GM12878 (cell line): ENCODE measurements around the gene MRM1. TPM values are rescaled to one million over a fixed set of nuclear protein-coding genes. Genes with fewer than 3 reads are reported as not detected.

ENCODE experiments used
- ATAC-seq: fragments of 200-7000 bp; cut with Tn5 transposase; 3 replicates; pipeline ENCODE4 v1.9.1; 2020; ENCODE audit warnings: mild to moderate bottlenecking, moderate library complexity
- BruUV-seq: library from RNA; stranded (reverse); fragments of 400-500 nt; replicated peaks from 2 replicates; lab custom pipeline; 2021; lab: Mats Ljungman, UMichigan
- CTCF ChIA-PET: fragments of 300-600 bp; sonication (Branson Sonifier 250); formaldehyde crosslinking; extraction: SDS; loops from one replicate; lab custom pipeline; 2021; ENCODE audit warnings: inconsistent platforms; lab: Yijun Ruan, JAX
- POLR2A ChIA-PET: fragments of 350-600 bp; formaldehyde crosslinking; extraction: SDS; loops from one replicate; lab custom pipeline; 2021; ENCODE audit warnings: inconsistent platforms; lab: Charles Lee
- RAD21 ChIA-PET: fragments of 300-600 bp; sonication (Branson Sonifier 250); formaldehyde crosslinking; loops from one replicate; lab custom pipeline; 2023; ENCODE audit warnings: antibody characterized with exemption; ENCODE audit not compliant: unreplicated experiment; lab: Charles Lee
- SMC1A ChIA-PET: fragments of 300-600 bp; sonication (Branson Sonifier 250); formaldehyde crosslinking; loops from one replicate; lab custom pipeline; 2023; ENCODE audit not compliant: unreplicated experiment, uncharacterized antibody; lab: Charles Lee
- DNase-seq: peaks from one replicate; pipeline ENCODE4 v3.0.0-alpha.2; 2011; ENCODE audit warnings: low read depth, low spot score
- FAIRE-seq: peaks from 3 replicates; lab custom pipeline; 2011; peaks lifted over from hg19 to GRCh38; lab: Jason Lieb, UNC
- H2AFZ ChIP-seq: 2 replicates; pipeline ENCODE4 v1.6.0; 2011; ENCODE audit warnings: low read depth, low read length, control low read depth; ENCODE audit not compliant: control insufficient read depth
- H3K27ac ChIP-seq: 2 replicates; pipeline ENCODE4 v1.5.1; 2011; ENCODE audit warnings: control low read depth; ENCODE audit not compliant: control insufficient read depth, insufficient read depth
- H3K27me3 ChIP-seq, 2 experiments: replicated peaks in 1 of 2; 2 replicates each; pipeline versions ENCODE4 v1.6.0 to v1.6.1; 2011; ENCODE audit warnings: low read length in 1 of 2; ENCODE audit not compliant: control insufficient read depth in 2 of 2, insufficient read depth in 2 of 2
- H3K36me3 ChIP-seq, 2 experiments: 2 replicates each; pipeline ENCODE4 v1.5.1; 2011; ENCODE audit warnings: low read length in 1 of 2; ENCODE audit not compliant: control insufficient read depth in 2 of 2, insufficient read depth in 2 of 2
- H3K4me1 ChIP-seq: 2 replicates; pipeline ENCODE4 v1.6.1; 2011; ENCODE audit warnings: mild to moderate bottlenecking, low read length, moderate library complexity, mixed read lengths; ENCODE audit not compliant: control insufficient read depth, insufficient read depth
- H3K4me2 ChIP-seq: 2 replicates; pipeline ENCODE4 v1.6.0; 2011; ENCODE audit warnings: control low read depth; ENCODE audit not compliant: control insufficient read depth, insufficient read depth
- H3K4me3 ChIP-seq: fragments of 200-600 bp; sonication (generic); 2 replicates; pipeline ENCODE4 v1.5.1; 2016
- H3K79me2 ChIP-seq: 2 replicates; pipeline ENCODE4 v1.6.0; 2011; ENCODE audit warnings: low read length; ENCODE audit not compliant: control insufficient read depth, insufficient read depth
- H3K9ac ChIP-seq: 2 replicates; pipeline ENCODE4 v1.8.0; 2011; ENCODE audit warnings: low read length, control low read depth, mixed read lengths; ENCODE audit not compliant: control insufficient read depth, insufficient read depth
- H3K9me3 ChIP-seq: replicated peaks from 3 replicates; pipeline ENCODE4 v1.5.1; 2011; ENCODE audit warnings: mild to moderate bottlenecking, low read length; ENCODE audit not compliant: control insufficient read depth, insufficient read depth
- H4K20me1 ChIP-seq: 2 replicates; pipeline ENCODE4 v1.6.0; 2011; ENCODE audit not compliant: control insufficient read depth, insufficient read depth
- ATF3 ChIP-seq: IDR thresholded peaks from 2 replicates; pipeline ENCODE4 v1.6.1; 2011; ENCODE audit warnings: low read depth, mild to moderate bottlenecking, low read length, moderate library complexity, borderline replicate concordance; ENCODE audit errors: extremely low read depth
- CHD2 ChIP-seq: IDR thresholded peaks from 2 replicates; pipeline ENCODE4 v1.6.1; 2011; ENCODE audit warnings: low read depth, low read length, improper control_type of control experiment, borderline replicate concordance
- CREB1 ChIP-seq: IDR thresholded peaks from 2 replicates; pipeline ENCODE4 v1.6.1; 2012; ENCODE audit warnings: low read depth, mild to moderate bottlenecking, inconsistent platforms
- E2F8 ChIP-seq: fragments of 450-650 bp; IDR thresholded peaks from 2 replicates; pipeline ENCODE4 v1.6.1; 2018; ENCODE audit warnings: mild to moderate bottlenecking, low read depth, moderate library complexity; ENCODE audit not compliant: partially characterized antibody
- EED ChIP-seq: sonication (generic); IDR thresholded peaks from 2 replicates; pipeline ENCODE4 v1.6.1; 2016; ENCODE audit warnings: antibody characterized with exemption, low read depth
- EGR1 ChIP-seq, 2 experiments: IDR thresholded peaks; 1 replicate in 1 of 2; 2 replicates in 1 of 2; pipeline ENCODE4 v1.6.1; 2011 to 2012; ENCODE audit warnings: low read depth in 2 of 2, low read length in 2 of 2, borderline replicate concordance in 1 of 2, mild to moderate bottlenecking in 1 of 2, moderate library complexity in 1 of 2
- GATAD2B ChIP-seq: fragments of 450-650 bp; conservative IDR thresholded peaks from 2 replicates; pipeline ENCODE4 v1.6.1; 2017; ENCODE audit warnings: low read depth, mild to moderate bottlenecking, moderate library complexity
- MXI1 ChIP-seq: fragments of 150-350 bp; IDR thresholded peaks from 2 replicates; pipeline ENCODE4 v1.6.1; 2011; ENCODE audit warnings: low read depth, mild to moderate bottlenecking, inconsistent platforms, low read length, improper control_type of control experiment
- MYC ChIP-seq: IDR thresholded peaks from 2 replicates; pipeline ENCODE4 v1.6.1; 2011; ENCODE audit warnings: mild to moderate bottlenecking, low read length, moderate library complexity, inconsistent platforms; ENCODE audit not compliant: insufficient read depth, insufficient replicate concordance, insufficient read length, severe bottlenecking
- SMAD1 ChIP-seq: fragments of 450-650 bp; IDR thresholded peaks from 2 replicates; pipeline ENCODE4 v1.6.1; 2018; ENCODE audit warnings: mild to moderate bottlenecking, low read depth; ENCODE audit not compliant: partially characterized antibody
- WGBS: methylation state at CpG from one replicate; pipeline ENCODE4 v1.1.6; 2016; ENCODE audit warnings: low lambda C conversion rate; ENCODE audit not compliant: insufficient replicate concordance, insufficient coverage; ENCODE audit errors: missing lambda C conversion rate; 5-methylcytosine and 5-hydroxymethylcytosine counted together
- in situ Hi-C: fragments of 300-500 bp; cut with MboI; formaldehyde crosslinking; loops from 9 replicates; pipeline ENCODE4 v1.14.3; 2018; ENCODE audit warnings: mixed read lengths
- intact Hi-C: fragments of 100-400 bp; cut with micrococcal nuclease; formaldehyde crosslinking; loops from one replicate; pipeline ENCODE4 v1.14.2; 2022; ENCODE audit not compliant: unreplicated experiment
- polyA plus RNA-seq, 11 experiments: library from polyadenylated mRNA; depleted of rRNA in 4 of 11; unstranded in 6 of 11; stranded (reverse) in 5 of 11; fragments of >200 nt; fragmentation: Nextera tagmentation in 4 of 11; fragmentation: Illumina TruSeq in 1 of 11; extraction: Ambion mirVana in 4 of 11; extraction: Trizol in 1 of 11; gene quantifications; 1 replicate in 1 of 11; 2 replicates in 10 of 11; pipeline versions ENCODE4 v1.2.1 to v1.2.3, GENCODE V29; 2011 to 2016; ENCODE audit warnings: inconsistent platforms in 2 of 11, missing spikeins in 2 of 11, low read depth in 1 of 11
- total RNA-seq, 4 experiments: library from RNA; depleted of rRNA in 3 of 4; stranded (reverse); fragments of >200 nt in 3 of 4; fragmentation: Illumina TruSeq in 1 of 4; extraction: Trizol in 1 of 4; gene quantifications; 2 replicates each; pipeline versions ENCODE4 v1.2.1 to v1.2.3, GENCODE V29; 2013 to 2021
- TF ChIP-seq, protein P1 (sequence below): fragments of 450-650 bp; IDR thresholded peaks from 2 replicates; pipeline ENCODE4 v1.6.1; 2017; ENCODE audit warnings: borderline replicate concordance

MRM1 gene
- total and polyA plus RNA-seq, 10 of the 15 experiments (the other 5 are each of a cell fraction or from before 2014, with no cell fraction given): 0.23 to 16.9 (median 13.2) TPM

DNA sequence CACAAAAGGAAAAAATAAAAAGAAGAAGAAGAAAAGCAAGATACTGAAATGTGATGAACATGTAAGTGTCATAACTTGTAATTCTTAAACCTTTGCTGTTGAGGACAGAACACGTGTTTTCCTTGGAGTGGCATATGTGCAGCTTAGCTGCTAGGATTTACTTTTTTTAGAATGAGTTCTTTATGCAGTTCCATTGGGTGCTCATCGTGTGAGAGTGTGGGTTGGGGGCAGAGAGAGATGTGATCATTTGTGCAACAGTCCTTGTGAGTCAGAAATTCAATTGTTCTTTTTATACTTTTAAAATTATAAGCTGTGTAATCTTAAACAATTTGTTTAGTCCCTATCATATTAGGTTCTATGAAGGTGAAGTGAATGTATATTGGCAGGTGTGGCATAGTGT lies 15.2 kb upstream of the MRM1 start:
- H3K79me2 ChIP-seq: no peaks in the 10 kb centered on the region
- no peak overlapping the region for H2AFZ ChIP-seq
- H4K20me1 ChIP-seq: no peaks in the 10 kb centered on the region
- no peak overlapping the region for H3K4me3 ChIP-seq
- FAIRE-seq (no peak), ATAC-seq (no peak), DNase-seq (no peak)
- TF ChIP-seq, protein P1, sequence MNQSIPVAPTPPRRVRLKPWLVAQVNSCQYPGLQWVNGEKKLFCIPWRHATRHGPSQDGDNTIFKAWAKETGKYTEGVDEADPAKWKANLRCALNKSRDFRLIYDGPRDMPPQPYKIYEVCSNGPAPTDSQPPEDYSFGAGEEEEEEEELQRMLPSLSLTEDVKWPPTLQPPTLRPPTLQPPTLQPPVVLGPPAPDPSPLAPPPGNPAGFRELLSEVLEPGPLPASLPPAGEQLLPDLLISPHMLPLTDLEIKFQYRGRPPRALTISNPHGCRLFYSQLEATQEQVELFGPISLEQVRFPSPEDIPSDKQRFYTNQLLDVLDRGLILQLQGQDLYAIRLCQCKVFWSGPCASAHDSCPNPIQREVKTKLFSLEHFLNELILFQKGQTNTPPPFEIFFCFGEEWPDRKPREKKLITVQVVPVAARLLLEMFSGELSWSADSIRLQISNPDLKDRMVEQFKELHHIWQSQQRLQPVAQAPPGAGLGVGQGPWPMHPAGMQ: no peak
- TF ChIP-seq EGR1 (IDR thresholded peaks at IDR 0.05; ENCODE audit: borderline replicate concordance in 1 of 2, low read depth in 2 of 2, low read length in 2 of 2) (no peak), CHD2 (no peak), EED (no peak), GATAD2B (no peak), CREB1 (no peak), MXI1 (no peak), ATF3 (no peak), SMAD1 (no peak), MYC (no peak), E2F8 (no peak)
- ChIA-PET RAD21 (no interaction called here), POLR2A (interaction anchor here (0.8 to 1.1 kb wide), 2 partner anchors 16 to 38 kb away, joined by 3 read pairs; no protein-coding TSS in a partner anchor), SMC1A (no interaction called here), CTCF (no interaction called here)
- 98% methylated on average over 2 of the region's 2 CpGs for WGBS
- peaks cover under 1% of the 10 kb centered on the region; the same call in 1 of the 2 replicates for H3K4me1 ChIP-seq
- intact Hi-C loops: no loop called here
- no peak overlapping the region for H3K4me2 ChIP-seq
- BruUV-seq: no TSS peak
- H3K9ac ChIP-seq: no peak overlapping the region
- no peak overlapping the region for H3K27ac ChIP-seq
- H3K9me3 ChIP-seq: no peaks in the 10 kb centered on the region
- H3K36me3 ChIP-seq: peaks cover 14 to 18% of the 10 kb centered on the region in 2 experiments
- H3K27me3 ChIP-seq: no peaks in the 10 kb centered on the region
- in situ Hi-C loops: no loop called here
